Suprapubic skin (tissue), 4 donors: Measurements from ENCODE around the gene ASF1A. TPM values are rescaled to one million over a fixed set of nuclear protein-coding genes. Genes with fewer than 3 reads are reported as not detected.

Experiments used
- DNase-seq, 2 donors: peaks; one replicate each; pipeline ENCODE4 v3.0.0-alpha.2; 2019; ENCODE audit warnings: low spot score in 2 of 2
- H3K27ac ChIP-seq: fragments of 200-600 bp; sonication (generic); one replicate; pipeline ENCODE4 v1.5.1; 2019
- H3K27me3 ChIP-seq: fragments of 200-600 bp; sonication (generic); one replicate; pipeline ENCODE4 v1.5.1; 2019
- H3K36me3 ChIP-seq: fragments of 200-600 bp; sonication (generic); one replicate; pipeline ENCODE4 v1.5.1; 2019
- H3K4me1 ChIP-seq: fragments of 200-600 bp; sonication (generic); one replicate; pipeline ENCODE4 v1.5.1; 2019
- H3K4me3 ChIP-seq: fragments of 200-600 bp; sonication (generic); one replicate; pipeline ENCODE4 v1.5.1; 2019; ENCODE audit warnings: mild to moderate bottlenecking
- H3K9me3 ChIP-seq: fragments of 200-600 bp; sonication (generic); one replicate; pipeline ENCODE4 v1.5.1; 2019
- EP300 ChIP-seq: sonication (generic); formaldehyde crosslinking; IDR thresholded peaks from one replicate; pipeline ENCODE4 v1.6.1; 2017; ENCODE audit warnings: antibody characterized with exemption
- POLR2A ChIP-seq, 2 donors: fragments of 450-650 bp; IDR thresholded peaks; one replicate each; pipeline ENCODE4 v1.6.1; 2017; ENCODE audit warnings: antibody characterized with exemption in 2 of 2, mild to moderate bottlenecking in 2 of 2, moderate library complexity in 2 of 2
- POLR2AphosphoS5 ChIP-seq, 3 donors: sonication (generic); formaldehyde crosslinking; IDR thresholded peaks; one replicate each; pipeline ENCODE4 v1.6.1; 2017; ENCODE audit warnings: antibody characterized with exemption in 3 of 3
- WGBS: methylation state at CpG from one replicate; pipeline ENCODE4 v1.1.5; 2018; 5-methylcytosine and 5-hydroxymethylcytosine counted together
- total RNA-seq, 4 donors: library from RNA; depleted of rRNA; stranded (reverse); fragments of >200 nt; gene quantifications; one replicate each; pipeline ENCODE4 v1.1.0, GENCODE V29; 2016
- TF ChIP-seq, protein P1 (sequence below), 2 donors: fragments of 200-600 bp in 1 of 2; fragments of 450-650 bp in 1 of 2; sonication (generic) in 1 of 2; IDR thresholded peaks; one replicate each; pipeline ENCODE4 v1.5.1; 2016 to 2019; ENCODE audit warnings: antibody characterized with exemption in 2 of 2, mild to moderate bottlenecking in 1 of 2, moderate library complexity in 1 of 2

Gene ASF1A
- total RNA-seq, 4 donors from 2014 or later = 11.3 to 15.7 (median 13.6) TPM

DNA sequence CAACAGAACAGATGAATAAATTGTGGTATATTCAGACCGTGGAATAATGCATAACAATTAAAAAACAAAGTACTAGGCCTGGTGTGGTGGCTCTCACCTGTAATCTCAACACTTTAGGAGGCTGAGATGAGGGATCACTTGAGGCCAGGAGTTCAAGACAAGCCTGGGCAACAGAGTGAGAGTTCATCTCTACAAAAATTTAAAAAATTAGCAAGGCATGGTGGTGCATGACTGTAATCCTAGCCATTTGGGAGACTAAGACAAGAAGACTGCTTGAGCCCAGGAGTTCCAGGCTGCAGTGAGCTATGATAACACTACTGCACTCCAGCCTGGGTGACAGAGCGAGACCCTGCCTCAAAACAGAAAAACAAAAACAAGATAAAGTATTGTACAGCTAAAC lies 16.1 kb upstream of the ASF1A start:
- Histone ChIP-seq H3K9me3 (no peaks in the 10 kb centered on the region), H3K27ac (no peak overlapping the region), H3K4me3 (no peak overlapping the region), H3K4me1 (no peaks in the 10 kb centered on the region), H3K36me3 (no peaks in the 10 kb centered on the region), H3K27me3 (no peaks in the 10 kb centered on the region)
- no peak for DNase-seq
- 87% methylated on average over 2 of the region's 2 CpGs for WGBS
- TF ChIP-seq POLR2A (IDR thresholded peaks at IDR 0.05) (no peak), EP300 (no peak), POLR2AphosphoS5 (IDR thresholded peaks at IDR 0.05) (no peak)
- TF ChIP-seq, protein P1, sequence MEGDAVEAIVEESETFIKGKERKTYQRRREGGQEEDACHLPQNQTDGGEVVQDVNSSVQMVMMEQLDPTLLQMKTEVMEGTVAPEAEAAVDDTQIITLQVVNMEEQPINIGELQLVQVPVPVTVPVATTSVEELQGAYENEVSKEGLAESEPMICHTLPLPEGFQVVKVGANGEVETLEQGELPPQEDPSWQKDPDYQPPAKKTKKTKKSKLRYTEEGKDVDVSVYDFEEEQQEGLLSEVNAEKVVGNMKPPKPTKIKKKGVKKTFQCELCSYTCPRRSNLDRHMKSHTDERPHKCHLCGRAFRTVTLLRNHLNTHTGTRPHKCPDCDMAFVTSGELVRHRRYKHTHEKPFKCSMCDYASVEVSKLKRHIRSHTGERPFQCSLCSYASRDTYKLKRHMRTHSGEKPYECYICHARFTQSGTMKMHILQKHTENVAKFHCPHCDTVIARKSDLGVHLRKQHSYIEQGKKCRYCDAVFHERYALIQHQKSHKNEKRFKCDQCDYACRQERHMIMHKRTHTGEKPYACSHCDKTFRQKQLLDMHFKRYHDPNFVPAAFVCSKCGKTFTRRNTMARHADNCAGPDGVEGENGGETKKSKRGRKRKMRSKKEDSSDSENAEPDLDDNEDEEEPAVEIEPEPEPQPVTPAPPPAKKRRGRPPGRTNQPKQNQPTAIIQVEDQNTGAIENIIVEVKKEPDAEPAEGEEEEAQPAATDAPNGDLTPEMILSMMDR (IDR thresholded peaks at IDR 0.05) = no peak

DNA sequence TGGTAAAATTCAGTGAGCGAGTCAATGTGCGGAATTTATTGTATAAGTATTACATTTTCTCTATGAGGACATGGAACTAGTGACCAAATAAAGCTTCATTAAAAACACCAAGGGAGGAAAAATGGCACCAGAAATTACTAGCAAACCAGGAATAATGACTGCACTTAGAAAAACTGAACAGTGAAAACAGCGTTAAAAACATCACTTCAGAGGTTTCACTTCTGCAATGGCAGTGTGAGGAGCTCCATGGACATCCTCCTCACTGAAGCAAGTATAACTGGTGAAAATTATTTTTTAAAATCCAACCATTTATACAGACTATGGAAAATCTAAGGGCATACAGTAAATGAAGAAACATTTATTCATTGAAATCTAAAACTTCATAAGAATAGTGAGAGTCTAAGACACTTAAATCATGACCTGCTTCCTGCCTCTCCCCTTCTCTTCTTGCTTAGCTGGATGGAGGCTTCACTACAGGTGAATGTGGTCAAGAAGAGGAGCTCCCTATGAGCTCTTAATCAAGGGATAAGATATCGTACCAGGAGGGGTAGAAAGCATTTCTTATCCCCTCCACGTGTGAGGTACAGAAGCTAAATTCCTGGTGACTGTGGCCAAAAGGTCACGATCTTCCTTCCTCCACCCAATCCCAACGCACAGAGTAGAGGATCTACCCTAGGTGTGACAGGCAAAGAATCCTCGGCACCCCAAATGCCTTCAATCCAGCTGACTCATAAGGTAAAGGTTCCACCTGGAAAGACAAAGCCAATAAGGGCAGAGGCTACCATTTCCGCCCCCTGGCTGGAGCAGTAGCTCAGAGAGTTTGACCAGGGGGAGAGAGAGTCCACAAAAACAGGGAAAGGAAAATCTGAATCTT lies 12.3 kb upstream of the ASF1A start:
- no peak overlapping the region for H3K27ac ChIP-seq
- H3K27me3 ChIP-seq = no peaks in the 10 kb centered on the region
- WGBS = 85% methylated on average over 9 of the region's 9 CpGs
- no peak for DNase-seq
- H3K4me3 ChIP-seq = no peak overlapping the region
- TF ChIP-seq POLR2AphosphoS5 (IDR thresholded peaks at IDR 0.05) (no peak), POLR2A (IDR thresholded peaks at IDR 0.05) (no peak), EP300 (no peak)
- no peaks in the 10 kb centered on the region for H3K4me1 ChIP-seq
- no peaks in the 10 kb centered on the region for H3K36me3 ChIP-seq
- no peaks in the 10 kb centered on the region for H3K9me3 ChIP-seq

DNA sequence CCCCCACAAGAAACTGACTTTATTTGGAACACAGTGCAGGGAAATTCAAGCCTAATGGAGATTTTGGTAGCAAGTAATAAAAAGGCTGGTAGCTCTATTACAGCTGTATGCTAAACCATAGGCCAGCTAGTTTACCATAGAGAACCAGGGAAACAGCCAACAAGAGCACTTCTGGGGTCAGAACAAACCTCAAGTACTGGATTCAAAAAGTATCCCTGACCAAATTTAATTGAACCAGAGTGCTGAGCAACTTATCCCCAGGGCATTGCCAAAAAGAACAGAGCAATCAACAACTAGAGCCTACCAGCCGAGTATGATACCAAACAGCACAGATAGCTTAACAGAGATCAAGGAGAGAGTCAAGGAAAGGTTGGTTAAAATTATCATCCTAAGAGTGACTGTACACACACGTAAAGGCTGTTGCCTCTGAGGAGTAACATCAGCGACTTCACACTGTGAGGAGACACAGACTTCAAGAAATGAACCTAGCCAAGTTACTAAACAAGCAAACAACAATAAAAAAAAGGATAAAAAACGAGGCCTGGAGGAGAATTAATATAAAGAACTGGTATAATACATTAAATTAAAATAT lies 11.5 kb upstream of the ASF1A start:
- Histone ChIP-seq H3K27me3 (no peaks in the 10 kb centered on the region), H3K4me3 (no peak overlapping the region), H3K9me3 (no peaks in the 10 kb centered on the region), H3K36me3 (no peaks in the 10 kb centered on the region), H3K27ac (no peak overlapping the region), H3K4me1 (no peaks in the 10 kb centered on the region)
- WGBS = 94% methylated on average over 4 of the region's 4 CpGs
- DNase-seq = no peak
- TF ChIP-seq POLR2AphosphoS5 (IDR thresholded peaks at IDR 0.05) = no peak
- TF ChIP-seq, protein P1 (IDR thresholded peaks at IDR 0.05) = no peak

DNA sequence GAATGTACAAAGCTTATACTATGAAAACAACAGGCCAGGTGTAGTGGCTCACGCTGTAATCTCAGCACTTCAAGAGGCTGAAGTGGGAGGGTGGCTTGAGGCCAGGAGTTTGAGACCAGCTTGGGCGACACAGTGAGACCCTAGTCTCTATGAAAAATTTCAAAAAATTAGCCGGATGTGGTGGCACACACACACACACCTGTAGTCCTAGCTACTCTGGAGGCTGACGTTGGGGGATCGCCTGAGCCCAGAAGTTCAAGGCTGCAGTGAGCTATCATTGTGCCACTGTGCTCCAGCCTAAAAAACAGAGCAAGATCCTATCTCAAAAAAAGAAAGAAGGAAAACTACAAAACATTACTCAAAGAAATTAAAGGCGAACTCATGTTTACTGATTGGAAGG lies 7.3 kb upstream of the ASF1A start:
- Histone ChIP-seq H3K27me3 (no peaks in the 10 kb centered on the region), H3K27ac (no peak overlapping the region), H3K4me1 (peaks cover 2% of the 10 kb centered on the region), H3K9me3 (no peaks in the 10 kb centered on the region), H3K4me3 (no peak overlapping the region), H3K36me3 (no peaks in the 10 kb centered on the region)
- no peak for DNase-seq
- TF ChIP-seq EP300 (no peak), POLR2AphosphoS5 (IDR thresholded peaks at IDR 0.05) (no peak), POLR2A (IDR thresholded peaks at IDR 0.05) (no peak)
- TF ChIP-seq, protein P1 (IDR thresholded peaks at IDR 0.05) = no peak
- WGBS = 95% methylated on average over 6 of the region's 6 CpGs

DNA sequence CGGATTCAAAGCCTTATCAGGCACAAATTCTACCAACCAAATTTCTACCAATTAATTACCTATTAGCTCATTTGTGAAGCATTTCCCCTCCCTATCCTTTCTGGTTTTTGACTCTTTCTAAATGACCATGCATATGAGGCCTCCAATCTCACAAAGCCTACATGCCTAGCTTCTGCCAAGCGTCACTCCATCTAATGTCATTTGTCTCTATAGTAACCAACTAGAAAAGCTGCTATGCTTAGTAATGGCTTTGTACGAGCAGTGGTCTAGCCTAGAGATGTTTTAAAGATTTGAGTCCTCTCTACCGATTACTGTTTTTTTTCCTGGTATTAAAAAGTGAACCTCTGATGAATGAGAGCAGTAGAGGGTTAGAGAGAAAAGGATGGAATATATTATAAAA lies 4.8 kb upstream of the ASF1A start:
- Histone ChIP-seq H3K27me3 (no peaks in the 10 kb centered on the region), H3K27ac (no peak overlapping the region), H3K4me1 (peaks cover 15% of the 10 kb centered on the region), H3K4me3 (no peak overlapping the region), H3K36me3 (no peaks in the 10 kb centered on the region), H3K9me3 (no peaks in the 10 kb centered on the region)
- WGBS = 91% methylated on average over 4 of the region's 4 CpGs
- TF ChIP-seq POLR2AphosphoS5 (IDR thresholded peaks at IDR 0.05) (no peak), EP300 (no peak), POLR2A (IDR thresholded peaks at IDR 0.05) (no peak)
- TF ChIP-seq, protein P1 (IDR thresholded peaks at IDR 0.05) = no peak
- no peak for DNase-seq
